Measurements from ENCODE around the gene ZIC1. TPM values are rescaled to one million over a fixed set of nuclear protein-coding genes. Genes with fewer than 3 reads are reported as not detected.

ZIC1 gene
- total and polyA plus RNA-seq, 2 of the 13 experiments (the other 11 are each of a cell fraction or from before 2014, with no cell fraction given) = not detected

DNA sequence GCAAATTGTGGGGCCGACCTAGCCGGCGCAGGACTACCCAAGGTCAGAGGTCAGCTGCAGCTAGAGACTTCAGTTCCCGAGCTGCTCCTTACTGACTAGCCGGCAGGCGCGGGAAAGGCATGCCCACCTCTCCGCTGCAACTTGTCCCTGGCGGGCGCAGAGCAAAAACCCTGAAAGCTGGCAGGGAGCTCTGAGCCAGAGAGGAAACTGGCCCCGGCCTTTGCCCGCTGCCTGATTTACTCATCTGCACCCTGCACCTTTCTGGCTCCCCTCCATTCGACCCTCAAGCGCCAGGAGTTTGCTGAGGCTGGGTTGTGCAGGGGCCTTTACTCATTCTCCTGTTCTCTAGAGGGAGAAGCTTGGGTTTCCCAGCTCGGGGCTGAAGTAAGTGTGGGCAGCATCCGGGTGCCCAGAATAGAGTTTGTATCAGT, 4.3 kb upstream of the ZIC1 start:
- no peak for ATAC-seq
- in situ Hi-C loops (cut with HindIII; ENCODE audit: extremely low pct_ligation_motif_present, low pct_unique_long_range_greater_than_20kb) (no loop called here), intact Hi-C loops (cut with micrococcal nuclease; ENCODE audit: unreplicated experiment) (no loop called here)
- ChIA-PET CTCF (ENCODE audit: low intra/inter-chr PET ratio, low total read pairs) (no interaction called here), POLR2A (no interaction called here)
- peaks cover 2 to 49% of the 10 kb centered on the region in 2 experiments for H3K27me3 ChIP-seq (ENCODE audit: control insufficient read depth in 1 of 2, insufficient read depth in 2 of 2, low read length in 2 of 2)
- BruUV-seq (replicated peaks) = no TSS peak
- H4K20me1 ChIP-seq (ENCODE audit: insufficient read depth, low read length) = no peaks in the 10 kb centered on the region
- H2AFZ ChIP-seq (ENCODE audit: low read length) = no peak overlapping the region
- WGBS (ENCODE audit: low lambda C conversion rate) = 5% methylated on average over 9 of the region's 16 CpGs
- TF ChIP-seq SOX5 (CRISPR knock-in tag; IDR thresholded peaks at IDR 0.05; ENCODE audit: borderline replicate concordance) = no peak
- TF ChIP-seq CEBPB (IDR thresholded peaks at IDR 0.05; ENCODE audit: borderline replicate concordance, low read depth, low read length) = no peak
- TF ChIP-seq, protein P1, sequence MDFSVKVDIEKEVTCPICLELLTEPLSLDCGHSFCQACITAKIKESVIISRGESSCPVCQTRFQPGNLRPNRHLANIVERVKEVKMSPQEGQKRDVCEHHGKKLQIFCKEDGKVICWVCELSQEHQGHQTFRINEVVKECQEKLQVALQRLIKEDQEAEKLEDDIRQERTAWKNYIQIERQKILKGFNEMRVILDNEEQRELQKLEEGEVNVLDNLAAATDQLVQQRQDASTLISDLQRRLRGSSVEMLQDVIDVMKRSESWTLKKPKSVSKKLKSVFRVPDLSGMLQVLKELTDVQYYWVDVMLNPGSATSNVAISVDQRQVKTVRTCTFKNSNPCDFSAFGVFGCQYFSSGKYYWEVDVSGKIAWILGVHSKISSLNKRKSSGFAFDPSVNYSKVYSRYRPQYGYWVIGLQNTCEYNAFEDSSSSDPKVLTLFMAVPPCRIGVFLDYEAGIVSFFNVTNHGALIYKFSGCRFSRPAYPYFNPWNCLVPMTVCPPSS (IDR thresholded peaks at IDR 0.05) = no peak
- TF ChIP-seq THYN1 (CRISPR knock-in tag; IDR thresholded peaks at IDR 0.05; ENCODE audit: borderline replicate concordance, low read depth) = no peak
- TF ChIP-seq, protein P2, sequence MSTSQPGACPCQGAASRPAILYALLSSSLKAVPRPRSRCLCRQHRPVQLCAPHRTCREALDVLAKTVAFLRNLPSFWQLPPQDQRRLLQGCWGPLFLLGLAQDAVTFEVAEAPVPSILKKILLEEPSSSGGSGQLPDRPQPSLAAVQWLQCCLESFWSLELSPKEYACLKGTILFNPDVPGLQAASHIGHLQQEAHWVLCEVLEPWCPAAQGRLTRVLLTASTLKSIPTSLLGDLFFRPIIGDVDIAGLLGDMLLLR (CRISPR knock-in tag; IDR thresholded peaks at IDR 0.05) = no peak
- no peak for TF ChIP-seq ZNF605 (CRISPR knock-in tag; IDR thresholded peaks at IDR 0.05)
- TF ChIP-seq, protein P3, sequence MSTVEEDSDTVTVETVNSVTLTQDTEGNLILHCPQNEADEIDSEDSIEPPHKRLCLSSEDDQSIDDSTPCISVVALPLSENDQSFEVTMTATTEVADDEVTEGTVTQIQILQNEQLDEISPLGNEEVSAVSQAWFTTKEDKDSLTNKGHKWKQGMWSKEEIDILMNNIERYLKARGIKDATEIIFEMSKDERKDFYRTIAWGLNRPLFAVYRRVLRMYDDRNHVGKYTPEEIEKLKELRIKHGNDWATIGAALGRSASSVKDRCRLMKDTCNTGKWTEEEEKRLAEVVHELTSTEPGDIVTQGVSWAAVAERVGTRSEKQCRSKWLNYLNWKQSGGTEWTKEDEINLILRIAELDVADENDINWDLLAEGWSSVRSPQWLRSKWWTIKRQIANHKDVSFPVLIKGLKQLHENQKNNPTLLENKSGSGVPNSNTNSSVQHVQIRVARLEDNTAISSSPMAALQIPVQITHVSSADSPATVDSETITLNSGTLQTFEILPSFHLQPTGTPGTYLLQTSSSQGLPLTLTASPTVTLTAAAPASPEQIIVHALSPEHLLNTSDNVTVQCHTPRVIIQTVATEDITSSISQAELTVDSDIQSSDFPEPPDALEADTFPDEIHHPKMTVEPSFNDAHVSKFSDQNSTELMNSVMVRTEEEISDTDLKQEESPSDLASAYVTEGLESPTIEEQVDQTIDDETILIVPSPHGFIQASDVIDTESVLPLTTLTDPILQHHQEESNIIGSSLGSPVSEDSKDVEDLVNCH (CRISPR knock-in tag; IDR thresholded peaks at IDR 0.05) = no peak
- TF ChIP-seq, protein P4, sequence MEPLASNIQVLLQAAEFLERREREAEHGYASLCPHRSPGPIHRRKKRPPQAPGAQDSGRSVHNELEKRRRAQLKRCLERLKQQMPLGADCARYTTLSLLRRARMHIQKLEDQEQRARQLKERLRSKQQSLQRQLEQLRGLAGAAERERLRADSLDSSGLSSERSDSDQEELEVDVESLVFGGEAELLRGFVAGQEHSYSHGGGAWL (CRISPR knock-in tag; IDR thresholded peaks at IDR 0.05) = no peak
- TF ChIP-seq NR2C2 (CRISPR knock-in tag; IDR thresholded peaks at IDR 0.05; ENCODE audit: borderline replicate concordance) = no peak
- TF ChIP-seq, protein P5, sequence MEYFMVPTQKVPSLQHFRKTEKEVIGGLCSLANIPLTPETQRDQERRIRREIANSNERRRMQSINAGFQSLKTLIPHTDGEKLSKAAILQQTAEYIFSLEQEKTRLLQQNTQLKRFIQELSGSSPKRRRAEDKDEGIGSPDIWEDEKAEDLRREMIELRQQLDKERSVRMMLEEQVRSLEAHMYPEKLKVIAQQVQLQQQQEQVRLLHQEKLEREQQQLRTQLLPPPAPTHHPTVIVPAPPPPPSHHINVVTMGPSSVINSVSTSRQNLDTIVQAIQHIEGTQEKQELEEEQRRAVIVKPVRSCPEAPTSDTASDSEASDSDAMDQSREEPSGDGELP (IDR thresholded peaks at IDR 0.05; ENCODE audit: borderline replicate concordance, low read depth) = no peak
- H3K4me1 ChIP-seq (ENCODE audit: insufficient read depth, low read length) = no peaks in the 10 kb centered on the region
- no peaks in the 10 kb centered on the region for H3K79me2 ChIP-seq (ENCODE audit: insufficient read depth, low read length)
- DNase-seq (ENCODE audit: low spot score) = no peak
- H3K27ac ChIP-seq (ENCODE audit: extremely low read length, insufficient read depth, low read length) = no peak overlapping the region
- H3K4me3 ChIP-seq (replicated peaks in 1 of 3; ENCODE audit: insufficient read depth in 1 of 3, low read depth in 2 of 3, low read length in 3 of 3) = no peak overlapping the region
- H3K9ac ChIP-seq (ENCODE audit: insufficient read depth, low read depth, low read length) = no peak overlapping the region
- no peak overlapping the region for H3K4me2 ChIP-seq (ENCODE audit: low read depth, low read length)
- H3K9me3 ChIP-seq (ENCODE audit: low read length) = no peaks in the 10 kb centered on the region
- FAIRE-seq = no peak
- no peaks in the 10 kb centered on the region for H3K36me3 ChIP-seq (replicated peaks in 1 of 2; ENCODE audit: control insufficient read depth in 1 of 2, insufficient read depth in 2 of 2, low read length in 2 of 2)
